ENCODE results near the gene FOXD4L5. TPM values are rescaled to one million over a fixed set of nuclear protein-coding genes. Genes with fewer than 3 reads are reported as not detected.
"Not testable (repeated sequence)": the region's sequence is repeated elsewhere in the genome, so short reads cannot be mapped to it uniquely, and the experiment has no call there.

Gene FOXD4L5
- 0.09 TPM for total RNA-seq
- polyA plus RNA-seq, result 0.07 TPM
- long read RNA-seq, donor 1, result 0 reads
- long read RNA-seq, donor 2, result 0 reads
- long read RNA-seq, donor 3, result 0 reads
- long read RNA-seq, donor 4, result 0 reads
- long read RNA-seq, donor 5, result 0 reads
- long read RNA-seq, donor 6, result 0 reads
- long read RNA-seq, donor 7, result 0 reads
- long read RNA-seq, donor 8, result 0 reads
- long read RNA-seq, donor 9, result 0 reads
- long read RNA-seq, donor 10, result 0 reads

DNA sequence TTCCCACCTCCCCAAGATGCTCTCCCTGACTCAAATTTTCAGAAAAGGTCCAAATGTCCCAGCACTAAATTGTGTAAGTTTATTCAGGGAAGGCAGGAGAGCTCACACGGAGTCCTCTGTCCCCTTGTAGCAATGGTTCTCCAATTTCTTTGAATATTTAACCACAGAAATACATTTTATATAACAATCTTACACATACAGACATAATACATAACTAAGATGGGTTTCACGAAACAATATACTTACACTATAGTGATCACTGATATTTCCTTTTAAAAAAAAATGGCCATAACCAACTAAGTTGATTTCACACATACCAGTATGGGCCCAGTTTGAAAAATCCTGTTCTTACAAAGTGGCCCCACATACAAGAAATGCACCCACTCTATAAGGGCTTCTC is at the start of gene FOXD4L5:
FOXD4L5 (minus strand) TSS at position 101 of the 400 bp plus-strand sequence. CDS start 832 bp downstream, outside the sequence.
- not testable (repeated sequence) for H3K9me3 ChIP-seq (ENCODE audit: control insufficient read depth in 2 of 2, insufficient read depth in 1 of 2, low read length in 1 of 2); H3K4me1 ChIP-seq (ENCODE audit: control insufficient read depth in 2 of 2, insufficient read depth in 2 of 2, low read length in 2 of 2); H3K27ac ChIP-seq (ENCODE audit: low read depth in 1 of 2, low read length in 1 of 2); H3K4me3 ChIP-seq (ENCODE audit: low read length in 2 of 2); DNase-seq (ENCODE audit: low read depth in 6 of 9, low spot score in 9 of 9); H3K27me3 ChIP-seq (ENCODE audit: control insufficient read depth in 2 of 2, insufficient read depth in 1 of 2, low read length in 1 of 2); H3K36me3 ChIP-seq (ENCODE audit: control insufficient read depth in 2 of 2, insufficient read depth in 2 of 2, low read length in 1 of 2)
- 97% methylated on average over 1 of the region's 2 CpGs for WGBS

DNA sequence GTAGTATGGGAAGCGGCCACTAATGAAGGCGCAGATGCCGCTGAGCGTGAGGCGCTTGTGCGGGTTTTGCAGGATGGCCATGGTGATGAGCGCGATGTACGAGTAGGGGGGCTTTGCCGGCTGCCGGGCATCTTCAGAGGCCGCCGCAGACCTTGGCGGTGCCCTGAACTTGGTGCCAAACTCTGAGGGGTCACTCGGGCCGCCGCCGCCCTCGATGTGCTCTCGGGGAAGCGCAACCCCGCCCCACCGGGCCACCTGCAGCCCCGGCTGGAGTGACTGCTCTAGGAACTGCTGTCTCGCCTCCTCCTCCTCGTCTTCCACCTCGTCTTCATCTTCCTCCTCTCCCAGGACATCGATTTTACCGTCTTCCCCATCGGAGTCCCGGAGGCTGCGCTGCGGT is 1.1 kb downstream of the FOXD4L5 start:
- H3K4me3 ChIP-seq (ENCODE audit: low read length in 2 of 2); DNase-seq (ENCODE audit: low read depth in 6 of 9, low spot score in 9 of 9); H3K27me3 ChIP-seq (ENCODE audit: control insufficient read depth in 2 of 2, insufficient read depth in 1 of 2, low read length in 1 of 2); H3K36me3 ChIP-seq (ENCODE audit: control insufficient read depth in 2 of 2, insufficient read depth in 2 of 2, low read length in 1 of 2); H3K27ac ChIP-seq (ENCODE audit: low read depth in 1 of 2, low read length in 1 of 2); H3K9me3 ChIP-seq (ENCODE audit: control insufficient read depth in 2 of 2, insufficient read depth in 1 of 2, low read length in 1 of 2); H3K4me1 ChIP-seq (ENCODE audit: control insufficient read depth in 2 of 2, insufficient read depth in 2 of 2, low read length in 2 of 2): not testable (repeated sequence)
- 36% methylated on average over 12 of the region's 33 CpGs for WGBS

DNA sequence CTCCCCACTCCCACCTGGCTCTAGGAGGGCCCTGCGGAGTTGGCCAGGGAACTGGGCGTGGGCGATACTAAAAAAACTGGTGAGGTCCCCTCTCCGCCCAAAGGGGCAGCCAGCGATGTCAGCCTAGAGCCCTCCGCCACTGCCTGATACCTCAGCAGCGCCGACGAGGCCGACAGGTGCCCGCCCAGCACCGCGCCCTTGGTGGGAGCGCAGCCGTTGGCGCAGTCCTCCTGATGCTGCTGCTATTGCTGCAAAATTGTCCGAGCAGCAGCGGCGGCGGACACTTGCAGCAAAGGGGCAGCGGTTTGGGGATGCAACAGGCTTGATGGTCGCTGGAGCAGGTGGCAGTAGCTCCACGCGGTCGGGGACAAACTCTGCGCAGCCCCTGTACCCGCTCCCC is 2.0 kb downstream of the FOXD4L5 start:
- DNase-seq (ENCODE audit: low read depth in 6 of 9, low spot score in 9 of 9); H3K27me3 ChIP-seq (ENCODE audit: control insufficient read depth in 2 of 2, insufficient read depth in 1 of 2, low read length in 1 of 2); H3K27ac ChIP-seq (ENCODE audit: low read depth in 1 of 2, low read length in 1 of 2); H3K4me3 ChIP-seq (ENCODE audit: low read length in 2 of 2); H3K4me1 ChIP-seq (ENCODE audit: control insufficient read depth in 2 of 2, insufficient read depth in 2 of 2, low read length in 2 of 2); H3K36me3 ChIP-seq (ENCODE audit: control insufficient read depth in 2 of 2, insufficient read depth in 2 of 2, low read length in 1 of 2); H3K9me3 ChIP-seq (ENCODE audit: control insufficient read depth in 2 of 2, insufficient read depth in 1 of 2, low read length in 1 of 2): not testable (repeated sequence)
- no CpG with 5 or more reads among the region's 27 CpGs for WGBS
